ENCODE data around the gene DOCK9. TPM values are rescaled to one million over a fixed set of nuclear protein-coding genes. Genes with fewer than 3 reads are reported as not detected.

DOCK9 gene
- total RNA-seq, 1 donor from 2014 or later, result 170 TPM

GRCh38 chr13:98837896-98838295 lies 140.0 kb downstream of the DOCK9 start:
- Histone ChIP-seq H3K27me3 (no peaks in the 10 kb centered on the region), H3K4me1 (no peaks in the 10 kb centered on the region), H3K36me3 (peaks cover 24% of the 10 kb centered on the region), H3K27ac (no peak overlapping the region), H3K4me3 (no peak overlapping the region), H3K9me3 (no peaks in the 10 kb centered on the region)
- DNase-seq (no peak), ATAC-seq (no peak)
- no peak for TF ChIP-seq CTCF (IDR thresholded peaks at IDR 0.05)
- intact Hi-C loops (cut with DNase I), result no loop called here

DNA sequence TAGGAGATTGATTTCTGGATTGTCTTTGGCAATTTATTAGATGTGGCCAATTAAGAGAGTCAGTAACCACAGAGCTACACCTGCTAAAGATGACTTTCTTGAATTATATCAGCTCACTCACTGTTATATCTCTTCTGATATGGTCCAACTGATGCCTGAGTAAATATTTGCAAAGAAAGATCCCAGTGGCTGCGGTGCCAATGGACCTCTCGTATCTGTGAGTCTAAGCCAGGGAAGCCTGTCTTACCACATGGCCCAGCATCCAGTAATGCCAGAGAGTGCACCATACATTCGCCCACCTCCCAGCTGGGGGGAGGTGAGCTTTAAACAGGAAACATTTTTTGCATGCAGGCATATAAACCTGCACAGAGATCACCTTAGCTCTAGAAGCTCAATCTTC lies 142.7 kb downstream of the DOCK9 start:
- no peaks in the 10 kb centered on the region for H3K4me1 ChIP-seq
- no peaks in the 10 kb centered on the region for H3K27me3 ChIP-seq
- peaks cover 41% of the 10 kb centered on the region for H3K36me3 ChIP-seq
- ATAC-seq (no peak), DNase-seq (no peak)
- no peaks in the 10 kb centered on the region for H3K9me3 ChIP-seq
- TF ChIP-seq CTCF (IDR thresholded peaks at IDR 0.05), result no peak
- H3K4me3 ChIP-seq, result no peak overlapping the region
- no peak overlapping the region for H3K27ac ChIP-seq
- intact Hi-C loops (cut with DNase I), result no loop called here

DNA sequence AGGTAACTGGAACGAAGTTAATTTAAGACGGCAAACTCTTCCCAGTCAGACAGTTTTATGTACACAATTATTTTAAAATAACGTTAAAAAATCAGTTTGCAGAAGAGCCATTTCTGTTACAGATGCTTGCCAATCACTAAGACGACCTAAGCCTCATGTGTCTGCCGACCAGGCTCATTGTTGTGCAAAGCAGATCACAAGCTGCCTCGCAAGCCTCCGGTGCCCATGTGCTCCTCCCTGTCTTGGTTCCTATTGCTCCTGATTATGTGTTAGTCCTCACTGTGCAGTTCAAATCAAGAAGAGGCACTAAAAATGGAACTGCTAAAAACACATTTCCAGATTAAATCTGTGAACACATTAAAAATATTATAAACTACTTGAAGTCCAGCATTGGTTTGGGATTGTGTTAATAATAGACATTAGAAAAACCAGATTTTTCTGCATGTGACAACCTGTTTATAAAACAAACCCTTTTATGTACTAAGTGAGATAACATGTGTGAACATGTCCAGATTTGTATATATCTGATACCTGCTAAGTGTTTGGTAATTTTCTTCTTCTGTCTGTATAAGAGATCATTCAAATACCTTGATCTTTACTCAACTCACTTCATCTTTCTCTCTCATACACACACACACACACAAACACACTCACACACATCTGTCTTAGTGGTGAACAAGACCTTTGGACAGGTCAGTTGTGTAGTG lies 143.5 kb downstream of the DOCK9 start:
- H3K4me3 ChIP-seq, result no peak overlapping the region
- no peaks in the 10 kb centered on the region for H3K4me1 ChIP-seq
- H3K27ac ChIP-seq, result no peak overlapping the region
- DNase-seq (no peak), ATAC-seq (peak; percentile 40)
- intact Hi-C loops (cut with DNase I), result no loop called here
- no peaks in the 10 kb centered on the region for H3K9me3 ChIP-seq
- no peaks in the 10 kb centered on the region for H3K27me3 ChIP-seq
- peaks cover 43% of the 10 kb centered on the region for H3K36me3 ChIP-seq
- TF ChIP-seq CTCF (IDR thresholded peaks at IDR 0.05), result no peak

DNA sequence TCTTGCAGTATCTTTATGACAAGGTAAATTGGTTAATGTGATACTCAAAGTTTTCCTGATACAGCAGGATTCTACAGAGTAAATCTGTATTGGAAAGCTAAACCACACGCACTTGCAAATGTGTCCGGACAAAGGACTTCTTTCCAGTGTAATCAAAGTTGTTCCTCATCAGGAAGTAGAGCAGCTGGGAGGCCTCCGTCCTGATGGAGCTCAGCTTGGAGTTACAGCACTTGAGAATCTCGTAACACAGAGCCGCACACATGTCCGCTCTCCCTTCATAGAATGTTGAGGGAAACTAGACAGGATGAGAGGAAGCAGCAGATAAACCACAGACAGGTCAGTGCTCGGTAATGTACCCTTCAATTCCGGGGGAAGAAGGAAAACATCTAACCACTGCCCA lies 146.6 kb downstream of the DOCK9 start:
- H3K36me3 ChIP-seq, result peaks cover 53% of the 10 kb centered on the region
- ATAC-seq, result no peak

DNA sequence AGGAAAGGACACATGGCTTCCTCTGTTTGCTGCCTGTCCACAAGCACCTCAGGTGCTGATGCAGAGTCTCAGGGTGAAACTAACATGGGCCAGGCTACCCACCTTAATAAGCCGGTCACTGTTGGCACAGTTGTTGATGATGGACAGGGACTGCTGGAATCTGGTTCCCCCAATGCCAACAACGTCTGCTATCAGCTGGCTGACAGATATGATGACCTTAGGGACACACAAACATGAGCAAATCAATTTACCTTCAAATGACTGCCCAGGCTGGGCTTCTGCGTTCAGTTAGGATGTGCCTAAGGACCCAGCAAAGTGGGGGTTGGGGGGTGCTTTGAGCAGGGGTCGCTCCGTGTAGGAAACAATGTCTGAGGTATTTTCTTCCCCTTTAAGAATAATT lies 148.3 kb downstream of the DOCK9 start:
- no peaks in the 10 kb centered on the region for H3K27me3 ChIP-seq
- H3K27ac ChIP-seq, result no peak overlapping the region
- ATAC-seq (no peak), DNase-seq (no peak)
- H3K9me3 ChIP-seq, result no peaks in the 10 kb centered on the region
- peaks cover 62% of the 10 kb centered on the region for H3K36me3 ChIP-seq
- no peak for TF ChIP-seq CTCF (IDR thresholded peaks at IDR 0.05)
- intact Hi-C loops (cut with DNase I), result no loop called here
- H3K4me3 ChIP-seq, result no peak overlapping the region
- H3K4me1 ChIP-seq, result peaks cover 5% of the 10 kb centered on the region

More for the DNA sequence above, 146.6 kb downstream of the DOCK9 start:
- H3K4me1 ChIP-seq, result peaks cover 5% of the 10 kb centered on the region
- no peaks in the 10 kb centered on the region for H3K9me3 ChIP-seq
- intact Hi-C loops (cut with DNase I), result no loop called here
- TF ChIP-seq CTCF (IDR thresholded peaks at IDR 0.05), result no peak
- H3K27ac ChIP-seq, result no peak overlapping the region
- no peak for DNase-seq
- no peaks in the 10 kb centered on the region for H3K27me3 ChIP-seq
- no peak overlapping the region for H3K4me3 ChIP-seq

DNA sequence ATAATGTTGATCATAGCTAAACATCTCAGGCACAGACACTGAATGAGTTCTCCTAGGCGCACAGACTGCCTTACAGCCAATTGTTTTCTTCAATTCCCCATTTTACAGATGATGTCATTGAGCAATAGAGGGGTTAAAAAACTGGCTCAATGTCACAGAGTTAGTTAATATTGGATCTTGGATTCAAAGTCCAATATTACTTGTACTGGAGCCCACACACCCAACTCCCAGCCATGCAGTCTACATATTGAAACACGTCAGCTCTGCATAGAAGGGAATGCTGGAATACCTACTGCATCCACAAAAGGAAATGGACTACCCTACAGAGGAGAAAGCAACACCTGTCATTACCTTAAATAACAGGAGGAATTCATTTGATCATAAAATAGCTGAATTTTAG lies 149.2 kb downstream of the DOCK9 start:
- Histone ChIP-seq H3K27me3 (no peaks in the 10 kb centered on the region), H3K4me3 (no peak overlapping the region), H3K27ac (no peak overlapping the region), H3K36me3 (peaks cover 72% of the 10 kb centered on the region), H3K4me1 (peaks cover 9% of the 10 kb centered on the region), H3K9me3 (no peaks in the 10 kb centered on the region)
- ATAC-seq, result no peak
- no peak for TF ChIP-seq CTCF (IDR thresholded peaks at IDR 0.05)
- no peak for DNase-seq
- intact Hi-C loops (cut with DNase I), result no loop called here
